Mucosa of gallbladder (tissue), 1 donor: Measurements from ENCODE around the gene AP1B1. TPM values are rescaled to one million over a fixed set of nuclear protein-coding genes. Genes with fewer than 3 reads are reported as not detected.

Experiments
- DNase-seq: peaks from one replicate; pipeline ENCODE4 v3.0.0-alpha.2; 2020; ENCODE audit warnings: low spot score
- total RNA-seq: library from RNA; stranded (reverse); gene quantifications from one replicate; pipeline ENCODE4 v1.2.1, GENCODE V29; 2021
- donor health status: DM: no; HTN: no; CAD: no.

The AP1B1 gene
- total RNA-seq, 1 donor from 2014 or later, result 88.6 TPM

DNA sequence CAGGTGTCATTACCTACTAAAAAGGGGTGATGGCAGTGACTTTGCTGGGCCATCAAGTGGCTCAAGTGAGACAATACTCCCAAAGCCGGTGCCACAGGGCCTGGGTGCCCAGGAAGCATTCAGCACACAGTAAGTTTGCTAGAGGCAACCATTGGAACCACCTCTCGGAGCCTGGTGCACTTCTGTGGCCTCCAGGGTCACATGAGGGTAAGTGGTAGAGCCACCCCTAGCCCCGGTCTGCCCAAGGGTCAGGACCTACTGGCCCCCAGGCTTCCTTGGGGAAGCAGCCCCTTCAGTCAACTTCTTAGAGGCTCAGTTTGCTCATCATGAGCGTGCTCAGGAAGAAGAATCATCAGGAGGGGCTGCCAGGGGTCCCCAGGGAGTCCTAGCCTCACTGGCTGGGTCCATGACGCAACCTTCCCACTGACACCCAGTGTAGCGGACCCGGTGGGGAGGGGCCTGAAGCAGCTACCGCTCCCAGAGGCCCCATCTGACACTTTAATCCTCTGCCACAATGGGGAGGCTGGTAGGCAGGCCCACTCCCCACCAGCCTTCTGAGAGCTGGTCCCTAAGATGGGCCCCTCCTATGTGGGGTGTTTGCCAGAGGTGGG is 55.4 kb downstream of the AP1B1 start:
- no peak for DNase-seq

DNA sequence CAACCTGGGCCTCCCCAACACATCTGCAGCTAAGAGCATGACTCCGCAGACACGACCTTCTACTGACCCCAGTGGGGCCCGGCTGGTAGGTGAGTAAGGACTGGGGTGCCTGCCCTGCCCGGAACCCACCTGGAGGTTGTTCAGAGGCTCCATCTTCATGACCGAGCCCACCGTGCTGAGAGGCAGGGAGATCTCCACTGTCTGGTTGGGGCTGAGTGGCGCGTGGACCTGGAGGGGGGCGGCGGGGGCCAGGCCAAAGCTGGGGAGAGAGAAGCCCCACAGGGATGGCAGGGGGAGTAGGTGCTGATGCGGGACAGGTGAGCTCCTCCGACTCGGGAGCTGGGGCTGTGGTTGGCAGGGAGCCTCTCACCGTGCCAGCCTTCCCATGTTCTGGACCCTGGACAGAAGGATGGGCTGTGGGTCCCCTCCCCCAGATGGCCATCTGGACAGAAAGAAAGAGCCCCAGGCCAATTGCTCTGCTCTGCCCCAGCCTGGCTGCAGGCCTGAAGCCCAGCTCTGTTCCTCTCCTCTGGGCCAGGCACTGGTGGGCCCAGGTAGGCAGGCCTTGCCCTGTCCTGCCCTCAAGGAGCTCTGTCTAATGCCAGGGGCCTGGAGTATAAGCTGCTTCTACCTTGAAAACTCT is 56.6 kb downstream of the AP1B1 start:
- no peak for DNase-seq

GRCh38 chr22:29331213-29331612 is 57.2 kb downstream of the AP1B1 start:
- no peak for DNase-seq

DNA sequence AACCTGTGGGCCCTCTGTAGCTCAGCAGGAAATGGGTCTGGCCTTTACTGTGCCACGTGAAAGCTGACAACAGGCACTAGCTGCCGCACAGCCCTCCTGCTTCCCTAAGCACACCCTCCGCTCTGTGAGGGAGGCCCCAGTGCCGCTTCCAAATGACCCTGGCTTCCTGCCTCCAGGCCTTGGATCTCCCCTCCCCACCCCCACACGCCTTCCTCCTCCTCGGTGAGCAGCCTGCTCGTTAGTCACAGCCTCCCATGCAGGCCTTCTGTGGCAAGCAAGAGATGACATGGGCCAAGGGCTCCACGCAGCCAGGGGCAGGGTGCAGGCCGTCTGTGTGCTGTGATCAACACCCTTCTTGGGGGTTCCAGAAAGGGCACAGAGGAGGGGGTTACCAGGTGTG is 57.6 kb downstream of the AP1B1 start:
- no peak for DNase-seq

DNA sequence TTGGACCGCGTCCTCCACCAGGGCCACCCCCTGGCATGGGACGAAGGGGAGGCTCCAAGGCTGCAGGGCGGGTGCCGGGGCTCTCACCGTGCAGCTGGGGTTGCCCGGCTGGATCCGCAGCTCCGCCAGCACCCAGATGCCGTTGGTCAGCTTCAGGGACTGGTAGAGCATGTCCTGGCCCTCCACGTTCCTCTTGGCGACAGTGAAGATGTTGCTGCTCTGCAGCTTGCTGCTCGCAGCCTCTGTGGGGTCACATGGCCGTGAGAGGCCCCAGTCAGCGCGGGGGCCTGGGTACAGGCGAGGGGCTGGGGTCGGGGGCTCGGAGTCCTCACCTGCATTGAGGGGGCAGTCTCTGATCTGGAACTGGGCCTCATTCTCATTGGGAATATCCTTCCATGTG is 58.1 kb downstream of the AP1B1 start:
- no peak for DNase-seq

GRCh38 chr22:29329581-29329980 is 58.8 kb downstream of the AP1B1 start:
- DNase-seq, result no peak

DNA sequence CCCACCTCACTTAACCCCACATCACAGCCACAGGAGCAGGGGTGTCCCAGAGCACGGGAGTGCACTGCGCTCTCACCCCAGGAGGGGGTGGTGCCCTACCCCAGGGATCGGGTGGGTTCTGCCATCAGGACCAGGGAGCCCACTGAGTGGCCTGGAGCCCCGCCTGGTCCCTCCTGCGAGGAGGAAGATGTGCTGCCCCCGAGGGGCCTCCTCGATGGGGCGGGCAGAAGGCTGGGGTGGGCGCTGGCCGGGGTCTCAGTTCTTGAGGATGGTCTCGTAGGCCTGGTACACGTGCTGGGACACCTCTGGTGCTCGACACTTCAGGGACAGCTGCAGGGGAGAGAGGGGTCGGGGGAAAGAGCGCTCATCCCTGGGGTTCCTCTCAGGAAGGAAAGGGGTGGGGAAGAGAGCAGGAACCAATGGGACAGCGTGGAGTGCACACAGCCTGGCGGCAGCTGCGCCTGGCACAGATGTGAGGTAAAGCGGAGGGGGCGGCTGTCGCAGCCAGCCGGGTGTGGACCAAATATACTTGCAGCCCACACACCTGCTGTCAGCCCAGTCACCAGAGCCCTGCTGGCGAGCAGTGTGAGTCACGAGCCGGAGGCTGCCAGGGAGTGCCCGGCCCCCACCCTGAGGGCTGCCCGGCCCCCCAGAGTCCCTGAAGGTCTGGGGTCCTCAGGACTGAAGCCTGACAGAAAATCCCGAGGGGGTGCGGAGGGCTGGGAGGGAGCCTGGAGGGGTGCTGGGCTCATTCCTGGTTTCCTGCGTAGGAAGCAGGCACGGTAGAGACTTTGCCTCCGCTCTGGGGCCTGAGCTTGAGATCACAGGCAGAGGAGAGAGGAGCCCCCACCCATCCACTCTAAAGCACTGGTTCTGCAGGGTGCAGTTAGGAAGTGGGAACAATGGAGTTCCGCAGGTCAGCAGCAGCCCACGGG is 59.5 kb downstream of the AP1B1 start:
- no peak for DNase-seq

DNA sequence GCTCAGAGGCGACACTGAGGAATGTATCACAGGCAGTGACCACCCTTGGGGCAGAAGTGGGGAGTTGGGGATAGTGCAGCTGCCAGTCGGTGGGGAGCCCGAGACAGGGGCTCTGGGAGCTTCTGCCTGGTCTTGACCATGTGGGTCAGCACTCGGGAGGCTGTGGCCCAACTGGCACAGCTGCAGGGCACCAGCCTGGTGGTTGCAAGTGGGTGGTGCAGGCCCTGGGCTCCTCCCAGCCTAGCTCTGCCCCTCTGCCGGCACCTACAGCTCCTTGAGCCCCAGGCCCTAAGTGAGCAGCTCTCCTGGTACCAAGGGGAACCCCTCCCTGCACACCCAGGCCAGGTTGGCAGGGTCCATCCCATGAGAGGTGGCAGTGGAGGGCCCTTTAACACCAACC is 60.3 kb downstream of the AP1B1 start:
- DNase-seq, result no peak

GRCh38 chr22:29327089-29327764 is 61.1 kb downstream of the AP1B1 start:
- DNase-seq, result no peak

DNA sequence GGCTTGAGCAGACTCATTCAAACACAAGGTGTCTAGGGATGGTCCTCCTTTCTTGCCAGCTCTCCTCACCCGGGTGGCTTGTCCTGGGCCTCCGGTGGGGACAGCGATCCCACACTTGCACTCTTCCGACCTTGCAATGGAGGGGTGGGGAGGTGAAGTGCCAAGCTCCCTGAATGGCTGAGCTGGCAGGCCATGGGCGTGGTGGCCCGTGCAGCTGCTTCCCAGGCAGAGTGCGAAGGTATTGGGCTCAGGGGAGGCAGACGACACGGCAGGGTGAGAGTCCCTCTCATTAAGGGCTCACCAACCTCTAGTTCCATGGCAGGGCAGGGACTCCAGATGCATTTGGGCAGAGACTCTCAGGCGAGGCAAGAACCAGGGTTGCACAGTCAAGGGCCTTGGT is 61.9 kb downstream of the AP1B1 start:
- DNase-seq, result no peak

GRCh38 chr22:29325785-29326315 is 62.5 kb downstream of the AP1B1 start:
- DNase-seq, result no peak

DNA sequence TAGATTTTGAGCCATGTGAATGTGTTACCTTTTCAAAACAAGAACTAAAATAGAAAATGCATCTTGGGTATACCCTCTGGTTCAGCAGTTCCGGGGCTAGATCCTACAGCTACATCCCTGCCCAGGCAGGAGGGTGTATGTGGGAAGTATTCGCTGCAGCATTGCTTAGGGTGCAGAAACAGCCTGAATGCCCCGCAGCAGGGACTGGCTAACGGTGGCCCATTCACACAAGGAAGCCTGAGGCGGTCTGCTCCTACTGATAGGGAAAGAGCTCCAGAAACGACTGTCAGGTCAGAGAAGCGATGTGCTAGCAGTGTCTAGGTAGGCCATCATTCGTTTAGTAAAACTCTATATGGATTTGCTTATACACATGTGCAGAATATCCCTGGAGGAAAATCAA is 63.0 kb downstream of the AP1B1 start:
- no peak for DNase-seq

GRCh38 chr22:29323641-29324040 is 64.7 kb downstream of the AP1B1 start:
- no peak for DNase-seq

GRCh38 chr22:29320546-29320945 is 67.8 kb downstream of the AP1B1 start:
- no peak for DNase-seq

- no peak for DNase-seq
These were observed 69.3 kb downstream of the AP1B1 start for GRCh38 chr22:29319072-29319471.

GRCh38 chr22:29317827-29318454 is 70.4 kb downstream of the AP1B1 start:
- no peak for DNase-seq

- DNase-seq, result no peak
These were observed 72.1 kb downstream of the AP1B1 start for GRCh38 chr22:29316141-29316828.

DNA sequence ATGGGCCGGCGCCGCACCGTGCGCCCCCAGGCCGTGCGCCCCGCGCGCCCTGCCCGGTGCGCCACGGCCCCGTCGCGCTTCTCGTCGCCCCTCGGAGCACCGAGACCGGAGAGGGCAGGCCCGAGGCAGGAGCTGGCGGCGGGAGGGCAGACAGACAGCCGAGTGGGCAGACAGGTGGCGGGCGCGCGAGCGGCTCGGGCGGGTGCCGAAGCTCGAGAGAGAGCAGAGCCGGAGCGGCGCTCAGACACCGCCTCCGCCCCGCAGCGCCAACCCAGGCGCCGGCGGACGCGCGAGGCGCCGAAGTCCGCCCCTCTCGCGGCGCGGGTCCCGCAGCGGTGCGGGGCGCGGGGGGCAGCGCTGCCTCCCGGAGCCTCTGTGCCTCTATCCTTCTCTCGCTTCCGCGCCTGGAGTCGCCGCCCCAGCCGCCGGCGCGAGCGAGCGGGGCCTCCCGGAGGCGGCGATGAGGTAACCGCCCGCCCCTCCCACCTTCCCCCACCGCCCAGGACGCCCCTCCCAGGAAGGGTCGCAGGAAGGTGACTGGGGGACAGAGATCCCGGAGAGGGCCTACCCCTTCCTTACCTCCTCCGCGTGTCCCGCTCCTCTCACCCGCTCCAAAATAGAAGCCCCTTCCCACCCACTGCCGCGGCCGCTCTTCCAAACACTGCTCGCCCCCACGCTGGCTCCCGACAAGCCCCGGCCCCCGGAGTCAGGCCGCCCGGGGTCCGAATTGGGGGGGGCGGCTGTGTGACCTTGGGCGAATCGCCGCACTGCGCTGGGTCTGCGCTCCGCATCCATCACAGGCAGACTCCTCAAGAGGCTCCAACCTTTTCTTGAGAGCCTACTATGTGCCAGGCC is 72.9 kb downstream of the AP1B1 start, which contains the start of gene RASL10A:
Gene RASL10A, minus strand, starts transcription at position 412 of the 855 bp plus-strand sequence. CDS start 451 bp downstream, outside the sequence.
- no peak for DNase-seq

DNA sequence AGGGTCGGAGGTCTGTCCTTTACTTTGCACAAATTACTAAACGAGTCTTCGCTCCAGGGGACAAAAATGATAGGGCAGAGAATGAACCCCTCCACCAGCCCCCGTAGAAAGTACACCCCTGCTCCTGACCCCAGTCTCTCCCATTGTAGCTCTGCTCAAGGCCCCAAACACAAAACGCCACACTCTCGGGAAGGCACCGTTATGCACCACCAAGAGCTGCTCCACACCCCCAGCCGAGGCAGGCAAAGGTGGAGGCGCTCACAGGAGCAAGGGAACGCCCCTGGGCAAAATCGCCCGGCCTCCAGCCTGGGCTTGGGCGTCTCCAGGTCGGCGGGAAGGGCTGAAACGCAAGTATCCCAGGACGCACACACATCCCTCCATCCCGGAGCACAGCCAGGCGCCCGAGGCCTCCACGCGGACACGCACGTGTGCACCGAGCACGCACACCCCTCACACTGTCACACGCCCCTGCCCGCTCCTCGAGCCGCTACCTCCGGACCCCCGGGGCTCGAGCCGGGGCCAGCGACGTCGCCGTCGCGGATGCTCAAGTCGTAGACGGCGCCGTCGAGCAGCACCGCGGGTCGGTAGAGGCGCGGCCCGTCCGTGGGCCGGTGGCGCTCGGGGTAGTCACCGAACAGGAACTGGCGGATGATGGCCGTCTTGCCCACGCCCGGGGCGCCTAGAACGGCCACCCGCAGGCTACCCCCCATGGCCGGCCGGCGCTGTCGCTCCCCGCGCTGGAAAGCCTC is 73.7 kb downstream of the AP1B1 start:
- no peak for DNase-seq
